ENCODE data around the gene CSDE1.
A peak's percentile ranks its signal among the peaks of the same experiment; 100 is the strongest.
"Not testable (repeated sequence)": the region's sequence is repeated elsewhere in the genome, so short reads cannot be mapped to it uniquely, and the experiment has no call there.

Gene CSDE1

DNA sequence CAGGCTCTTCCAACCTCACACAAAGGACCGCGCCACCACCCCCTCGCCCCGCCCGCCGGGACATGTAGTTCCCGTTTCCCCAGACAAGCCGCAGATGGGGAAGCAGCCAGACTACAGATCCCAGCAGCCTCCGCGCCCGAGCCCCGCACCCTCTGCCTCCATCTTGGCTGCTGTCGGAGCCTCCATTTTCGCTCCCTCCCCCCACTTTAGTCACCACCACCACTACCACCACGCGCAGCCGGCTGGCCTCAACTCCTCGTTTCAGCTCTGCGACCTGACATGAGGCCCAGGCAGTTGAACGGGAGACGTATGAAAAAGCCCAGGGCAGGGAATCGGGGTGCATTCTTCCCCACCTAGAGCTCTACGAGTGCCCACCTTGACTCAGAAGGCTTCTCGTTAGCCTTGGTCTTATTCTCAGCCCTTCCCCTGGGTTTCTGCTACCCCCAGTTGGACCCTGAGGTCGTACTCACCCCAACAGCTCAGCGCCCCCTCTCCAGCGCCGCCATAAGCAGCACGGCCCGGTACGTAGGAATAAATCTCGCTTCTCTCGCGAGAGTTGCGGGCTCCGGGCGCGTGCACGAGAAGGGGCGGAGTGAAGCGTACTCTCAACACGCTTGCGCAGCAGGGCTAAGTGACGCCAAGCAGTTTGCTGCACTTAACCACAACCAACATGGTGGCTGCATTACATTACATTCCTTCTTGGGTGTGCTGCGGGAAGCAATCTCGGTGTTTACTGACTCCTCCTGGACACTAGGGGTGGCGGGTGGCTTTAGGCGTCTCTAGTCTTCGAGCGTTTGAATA, at the start of gene CSDE1:
Gene CSDE1, minus strand, starts transcription at position 530 of the 801 bp plus-strand sequence. CDS start 18,094 bp downstream, outside the sequence.
- H3K4me1 Mint-ChIP-seq (ENCODE audit: low read depth), result peaks cover 41% of the 10 kb centered on the region
- peaks cover 5% of the 10 kb centered on the region for H3K9me3 Mint-ChIP-seq

DNA sequence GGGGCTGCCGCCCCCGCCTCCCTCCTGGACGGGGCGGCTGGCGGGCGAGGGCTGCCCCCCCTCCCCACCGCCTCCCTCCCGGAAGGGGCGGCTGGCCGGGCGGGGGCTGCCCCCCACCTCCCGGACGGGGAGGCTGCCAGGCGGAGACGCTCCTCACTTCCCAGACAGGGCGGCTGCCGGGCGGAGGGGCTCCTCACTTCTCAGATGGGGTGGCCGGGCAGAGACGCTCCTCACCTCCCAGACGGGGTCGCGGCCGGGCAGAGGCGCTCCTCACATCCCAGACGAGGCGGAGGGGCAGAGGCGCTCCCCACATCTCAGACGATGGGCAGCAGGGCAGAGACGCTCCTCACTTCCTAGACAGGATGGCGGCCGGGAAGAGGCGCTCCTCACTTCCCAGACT, 46.7 kb upstream of the CSDE1 start:
- not testable (repeated sequence) for H3K27ac Mint-ChIP-seq; H3K9me3 Mint-ChIP-seq; H3K36me3 Mint-ChIP-seq (ENCODE audit: low read depth); H3K4me3 Mint-ChIP-seq; H3K4me1 Mint-ChIP-seq (ENCODE audit: low read depth)
- peaks cover 12% of the 10 kb centered on the region for H3K27me3 Mint-ChIP-seq (ENCODE audit: low read depth)

More for the DNA sequence above, at the start of gene CSDE1:
- Mint-ChIP-seq H3K27ac (peak within 1 kb of the TSS; percentile 100), H3K4me3 (peak within 1 kb of the TSS; percentile 99), H3K27me3 (ENCODE audit: low read depth) (no peaks in the 10 kb centered on the region), H3K36me3 (ENCODE audit: low read depth) (peaks cover 22% of the 10 kb centered on the region)

DNA sequence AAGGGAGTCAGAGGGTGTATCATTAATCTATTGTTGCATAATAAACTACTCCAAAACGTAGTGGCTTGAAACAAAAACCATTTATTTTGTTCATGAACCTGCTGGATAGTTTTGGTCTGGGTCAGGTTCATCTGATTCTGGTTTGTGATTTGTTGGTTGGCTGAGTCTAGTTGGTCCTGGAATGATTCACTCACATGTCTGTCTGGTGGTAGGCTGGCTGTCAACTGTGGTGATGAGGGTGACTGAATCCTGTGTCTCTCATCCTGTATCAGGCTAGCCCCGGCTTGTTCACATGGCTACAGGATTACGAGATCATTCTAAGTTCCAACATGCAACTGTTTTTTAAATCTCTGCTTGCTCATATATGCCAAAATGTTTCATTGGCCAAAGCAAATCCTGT, 45.2 kb upstream of the CSDE1 start:
- H3K36me3 Mint-ChIP-seq (ENCODE audit: low read depth), result no peaks in the 10 kb centered on the region
- no peak overlapping the region for H3K4me3 Mint-ChIP-seq
- H3K27me3 Mint-ChIP-seq (ENCODE audit: low read depth), result peaks cover 19% of the 10 kb centered on the region
- H3K4me1 Mint-ChIP-seq (ENCODE audit: low read depth), result no peaks in the 10 kb centered on the region
- no peaks in the 10 kb centered on the region for H3K9me3 Mint-ChIP-seq
- H3K27ac Mint-ChIP-seq, result no peak overlapping the region

DNA sequence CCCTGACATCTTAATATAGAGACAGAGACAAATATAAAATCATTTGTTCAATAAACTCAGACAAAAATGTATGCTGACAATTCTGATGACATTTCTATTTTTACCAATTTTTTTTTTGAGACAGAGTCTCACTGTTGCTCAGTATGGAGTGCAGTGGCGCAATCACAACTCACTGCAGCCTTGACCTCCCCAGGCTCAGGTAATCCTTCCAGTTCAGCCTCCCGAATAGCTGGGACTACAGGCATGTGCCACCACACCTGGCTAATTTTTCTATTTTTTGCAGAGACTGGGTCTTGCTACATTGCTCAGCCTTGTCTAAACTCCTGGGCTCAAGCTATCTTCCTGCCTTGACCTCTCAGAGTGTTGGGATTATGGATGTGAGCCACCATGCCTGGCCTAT, 36.3 kb upstream of the CSDE1 start:
- no peaks in the 10 kb centered on the region for H3K4me1 Mint-ChIP-seq (ENCODE audit: low read depth)
- H3K9me3 Mint-ChIP-seq, result no peaks in the 10 kb centered on the region
- H3K27ac Mint-ChIP-seq, result no peak overlapping the region
- H3K36me3 Mint-ChIP-seq (ENCODE audit: low read depth), result no peaks in the 10 kb centered on the region
- peaks cover 20% of the 10 kb centered on the region for H3K27me3 Mint-ChIP-seq (ENCODE audit: low read depth)
- no peak overlapping the region for H3K4me3 Mint-ChIP-seq

DNA sequence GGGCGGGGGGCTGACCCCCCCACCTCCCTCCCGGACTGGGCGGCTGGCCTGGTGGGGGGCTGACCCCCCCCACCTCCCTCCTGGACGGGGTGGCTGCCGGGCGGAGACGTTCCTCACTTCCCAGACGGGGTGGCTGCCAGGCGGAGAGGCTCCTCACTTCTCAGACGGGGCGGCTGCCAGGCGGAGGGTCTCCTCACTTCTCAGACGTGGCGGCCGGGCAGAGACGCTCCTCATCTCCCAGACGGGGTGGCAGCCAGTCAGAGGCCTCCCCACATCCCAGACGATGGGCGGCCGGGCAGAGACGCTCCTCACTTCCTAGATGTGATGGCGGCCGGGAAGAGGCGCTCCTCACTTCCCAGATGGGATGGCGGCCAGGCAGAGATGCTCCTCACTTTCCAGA, 32.8 kb upstream of the CSDE1 start:
- not testable (repeated sequence) for H3K4me3 Mint-ChIP-seq; H3K27ac Mint-ChIP-seq; H3K4me1 Mint-ChIP-seq (ENCODE audit: low read depth); H3K36me3 Mint-ChIP-seq (ENCODE audit: low read depth)
- peaks cover 21% of the 10 kb centered on the region for H3K27me3 Mint-ChIP-seq (ENCODE audit: low read depth)
- H3K9me3 Mint-ChIP-seq, result peaks cover 14% of the 10 kb centered on the region

DNA sequence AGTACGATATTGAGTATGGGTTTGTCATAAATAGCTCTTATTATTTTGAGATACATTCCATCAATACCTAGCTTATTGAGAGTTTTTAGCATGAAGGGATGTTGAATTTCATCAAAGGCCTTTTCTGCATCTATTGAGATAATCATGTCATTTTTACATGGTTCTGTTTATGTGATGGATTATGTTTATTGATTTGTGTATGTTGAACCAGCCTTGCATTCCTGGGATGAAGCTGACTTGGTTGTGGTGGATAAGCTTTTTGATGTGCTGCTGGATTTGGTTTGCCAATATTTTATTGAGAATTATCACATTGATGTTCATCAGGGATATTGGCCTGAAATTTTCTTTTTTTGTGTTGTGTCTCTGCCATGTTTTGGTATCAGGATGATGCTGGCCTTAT, 28.7 kb upstream of the CSDE1 start:
- not testable (repeated sequence) for H3K4me1 Mint-ChIP-seq (ENCODE audit: low read depth); H3K36me3 Mint-ChIP-seq (ENCODE audit: low read depth); H3K4me3 Mint-ChIP-seq; H3K27ac Mint-ChIP-seq
- peaks cover 37% of the 10 kb centered on the region for H3K27me3 Mint-ChIP-seq (ENCODE audit: low read depth)
- H3K9me3 Mint-ChIP-seq, result peaks cover 14% of the 10 kb centered on the region

DNA sequence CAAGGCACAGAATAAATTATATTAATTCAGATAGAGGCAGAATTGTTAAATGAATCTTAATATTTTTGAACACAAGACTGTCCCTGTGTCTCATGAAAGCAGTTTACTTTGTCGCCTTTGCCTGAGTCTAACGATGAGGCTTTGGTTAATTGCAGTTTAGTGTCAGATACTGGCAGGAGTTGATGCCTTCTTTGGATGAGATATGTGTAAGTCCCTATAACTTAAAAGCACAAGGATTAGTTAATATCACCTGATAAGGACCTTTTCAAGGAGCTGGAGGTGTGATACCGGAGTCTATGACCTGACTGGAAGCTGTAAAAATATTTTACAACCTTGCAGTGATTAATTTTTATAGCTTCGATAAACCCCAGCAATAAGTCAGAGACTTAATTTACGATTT, 24.7 kb upstream of the CSDE1 start:
- Mint-ChIP-seq H3K4me3 (no peak overlapping the region), H3K27me3 (ENCODE audit: low read depth) (peaks cover 28% of the 10 kb centered on the region), H3K9me3 (peaks cover 14% of the 10 kb centered on the region), H3K27ac (no peak overlapping the region), H3K4me1 (ENCODE audit: low read depth) (peaks cover 21% of the 10 kb centered on the region), H3K36me3 (ENCODE audit: low read depth) (peaks cover 15% of the 10 kb centered on the region)

DNA sequence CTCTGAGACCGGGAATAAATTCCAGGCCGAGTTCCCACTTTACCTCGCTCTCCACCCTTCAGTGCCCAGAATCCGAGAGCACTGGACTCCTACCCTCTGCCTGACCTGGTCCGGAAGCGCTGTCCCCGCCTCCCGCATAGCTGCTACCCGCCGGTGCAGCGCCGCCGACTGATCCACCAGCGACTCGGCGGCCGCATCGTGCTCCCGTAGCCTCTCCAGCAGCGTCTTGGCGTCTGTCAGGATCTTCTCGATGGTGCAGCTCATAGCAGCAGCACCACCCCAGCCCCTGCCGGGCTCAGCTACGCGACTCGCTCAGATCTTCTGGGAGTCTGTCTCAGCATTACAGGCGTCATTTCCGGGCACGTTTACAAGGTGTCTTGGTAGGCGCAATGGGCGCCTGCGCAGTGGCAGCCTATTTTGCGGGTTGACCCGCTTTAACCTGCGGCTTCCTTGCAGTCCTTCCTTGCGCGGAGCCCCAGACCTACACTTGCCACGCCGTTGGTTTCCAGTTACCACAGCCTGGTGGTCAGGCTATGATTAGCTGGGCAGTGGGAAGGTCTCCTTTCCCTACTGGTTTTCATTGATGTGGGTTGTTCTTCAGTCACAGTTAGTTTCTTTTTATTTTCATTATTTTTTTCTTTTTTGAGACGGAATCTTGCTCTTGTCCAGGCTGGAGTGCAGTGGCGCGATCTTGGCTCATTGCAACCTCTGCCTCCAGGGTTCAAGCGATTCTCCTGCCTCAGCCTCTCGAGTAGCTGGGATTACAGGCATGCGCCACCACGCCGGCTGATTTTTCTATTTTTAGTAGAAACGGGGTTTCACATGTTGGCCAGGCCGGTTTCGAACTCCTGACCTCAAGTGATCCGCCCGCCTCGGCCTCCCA, 22.8 kb upstream of the CSDE1 start, which contains the start of gene SIKE1:
Gene SIKE1, minus strand, starts transcription at position 342 of the 883 bp plus-strand sequence. Its CDS starts 78 bp downstream, at position 264.
- peak within 1 kb of the TSS; percentile 100 for H3K27ac Mint-ChIP-seq
- H3K9me3 Mint-ChIP-seq, result no peaks in the 10 kb centered on the region
- H3K4me3 Mint-ChIP-seq, result peak within 1 kb of the TSS; percentile 100
- H3K27me3 Mint-ChIP-seq (ENCODE audit: low read depth), result peaks cover 16% of the 10 kb centered on the region
- peaks cover 32% of the 10 kb centered on the region for H3K36me3 Mint-ChIP-seq (ENCODE audit: low read depth)
- peaks cover 21% of the 10 kb centered on the region for H3K4me1 Mint-ChIP-seq (ENCODE audit: low read depth)

DNA sequence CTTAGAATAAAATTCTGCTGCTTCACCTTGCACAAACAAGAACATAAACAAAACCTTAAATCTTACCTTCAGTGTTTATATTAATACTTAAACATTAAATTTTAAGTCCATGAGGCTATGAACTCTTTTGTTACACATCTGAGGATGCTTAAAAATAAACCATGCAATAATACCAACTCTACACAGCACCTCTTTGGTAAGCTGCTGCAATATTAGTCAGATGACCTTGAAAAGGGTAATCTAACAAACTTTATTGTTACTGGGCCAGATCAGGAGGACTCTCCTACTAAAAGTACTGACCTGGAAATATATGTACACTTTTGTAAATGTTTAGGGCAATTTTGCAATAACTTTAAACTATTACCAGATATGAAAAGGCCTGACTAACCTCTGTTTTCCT, 21.9 kb upstream of the CSDE1 start:
- H3K27ac Mint-ChIP-seq, result peak overlapping the region; percentile 100
- H3K27me3 Mint-ChIP-seq (ENCODE audit: low read depth), result peaks cover 9% of the 10 kb centered on the region
- H3K4me3 Mint-ChIP-seq, result peak overlapping the region; percentile 100
- H3K4me1 Mint-ChIP-seq (ENCODE audit: low read depth), result peaks cover 21% of the 10 kb centered on the region
- H3K36me3 Mint-ChIP-seq (ENCODE audit: low read depth), result peaks cover 37% of the 10 kb centered on the region
- H3K9me3 Mint-ChIP-seq, result no peaks in the 10 kb centered on the region

DNA sequence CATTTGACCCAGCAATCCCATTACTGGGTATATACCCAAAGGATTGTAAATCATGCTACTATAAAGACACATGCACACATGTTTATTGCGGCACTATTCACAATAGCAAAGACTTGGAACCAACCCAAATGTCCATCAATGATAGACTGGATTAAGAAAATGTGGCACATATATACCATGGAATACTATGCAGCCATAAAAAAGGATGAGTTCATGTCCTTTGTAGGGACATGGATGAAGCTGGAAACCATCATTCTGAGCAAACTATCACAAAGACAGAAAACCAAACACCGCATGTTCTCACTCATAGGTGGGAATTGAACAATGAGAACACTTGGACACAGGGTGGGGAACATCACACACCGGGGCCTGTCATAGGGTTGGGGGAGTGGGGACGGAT, 18.9 kb upstream of the CSDE1 start:
- H3K4me1 Mint-ChIP-seq (ENCODE audit: low read depth), result peaks cover 21% of the 10 kb centered on the region
- H3K9me3 Mint-ChIP-seq; H3K4me3 Mint-ChIP-seq; H3K27ac Mint-ChIP-seq; H3K27me3 Mint-ChIP-seq (ENCODE audit: low read depth): not testable (repeated sequence)
- peaks cover 48% of the 10 kb centered on the region for H3K36me3 Mint-ChIP-seq (ENCODE audit: low read depth)

DNA sequence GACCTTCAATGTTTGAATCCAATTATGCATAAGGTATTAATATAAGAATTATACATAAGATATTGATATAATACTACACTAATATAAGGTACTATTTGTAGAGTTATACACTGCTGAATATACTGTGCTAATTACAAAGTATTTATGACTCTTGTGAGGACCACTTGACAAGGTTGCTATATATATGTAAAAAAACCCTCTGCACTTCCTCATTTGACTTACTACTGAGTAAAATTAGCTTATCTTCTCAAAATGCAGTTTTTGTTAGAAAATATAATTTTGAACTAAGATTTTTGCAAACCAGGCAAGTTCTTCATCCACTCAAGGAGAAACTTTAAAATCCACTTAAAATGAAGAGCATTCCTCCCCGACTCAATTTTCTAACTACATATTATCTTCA, 14.2 kb upstream of the CSDE1 start:
- Mint-ChIP-seq H3K4me3 (no peak overlapping the region), H3K27ac (no peak overlapping the region), H3K4me1 (ENCODE audit: low read depth) (no peaks in the 10 kb centered on the region), H3K36me3 (ENCODE audit: low read depth) (peaks cover 33% of the 10 kb centered on the region), H3K27me3 (ENCODE audit: low read depth) (no peaks in the 10 kb centered on the region), H3K9me3 (no peaks in the 10 kb centered on the region)

DNA sequence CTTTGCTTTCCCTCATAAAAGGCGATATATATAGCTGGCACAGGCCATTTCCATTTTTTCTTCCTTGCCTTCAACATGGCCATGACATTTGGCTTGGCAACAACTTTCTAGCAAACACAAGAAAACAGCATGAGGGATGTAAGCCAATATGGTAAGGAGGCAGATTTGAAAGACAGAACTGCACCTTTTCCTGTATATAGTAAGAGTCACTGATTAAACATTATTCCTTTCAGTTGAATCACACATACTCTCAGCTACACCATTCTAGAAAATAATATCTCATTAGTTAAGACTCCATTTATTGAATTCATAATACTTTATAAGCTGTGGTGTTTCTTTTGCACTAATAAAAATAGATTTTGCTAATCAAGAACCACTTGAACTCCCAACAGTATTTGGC, 13.2 kb upstream of the CSDE1 start:
- Mint-ChIP-seq H3K36me3 (ENCODE audit: low read depth) (peaks cover 23% of the 10 kb centered on the region), H3K27ac (no peak overlapping the region), H3K4me1 (ENCODE audit: low read depth) (no peaks in the 10 kb centered on the region), H3K4me3 (no peak overlapping the region), H3K27me3 (ENCODE audit: low read depth) (no peaks in the 10 kb centered on the region), H3K9me3 (no peaks in the 10 kb centered on the region)

DNA sequence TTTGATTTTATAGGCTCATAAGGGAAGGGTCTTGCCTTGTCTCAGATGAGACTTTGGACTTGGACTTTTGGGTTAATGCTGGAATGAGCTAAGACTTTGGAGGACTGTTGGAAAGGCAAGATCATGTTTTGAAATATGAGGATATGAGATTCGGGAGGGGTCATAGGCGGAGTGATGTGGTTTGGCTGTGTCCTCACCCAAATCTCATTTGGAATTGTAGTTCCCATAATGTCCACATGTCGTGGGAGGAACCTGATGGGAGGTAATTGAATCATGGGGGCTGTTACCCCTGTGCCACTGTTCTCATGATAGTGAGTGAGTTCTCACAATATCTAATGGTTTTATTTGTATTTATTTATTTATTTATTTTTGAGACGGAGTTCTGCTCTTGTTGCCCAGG, 6.9 kb upstream of the CSDE1 start:
- Mint-ChIP-seq H3K27ac (no peak overlapping the region), H3K4me3 (no peak overlapping the region), H3K9me3 (peaks cover 10% of the 10 kb centered on the region), H3K36me3 (ENCODE audit: low read depth) (peaks cover 6% of the 10 kb centered on the region), H3K4me1 (ENCODE audit: low read depth) (no peaks in the 10 kb centered on the region), H3K27me3 (ENCODE audit: low read depth) (no peaks in the 10 kb centered on the region)

DNA sequence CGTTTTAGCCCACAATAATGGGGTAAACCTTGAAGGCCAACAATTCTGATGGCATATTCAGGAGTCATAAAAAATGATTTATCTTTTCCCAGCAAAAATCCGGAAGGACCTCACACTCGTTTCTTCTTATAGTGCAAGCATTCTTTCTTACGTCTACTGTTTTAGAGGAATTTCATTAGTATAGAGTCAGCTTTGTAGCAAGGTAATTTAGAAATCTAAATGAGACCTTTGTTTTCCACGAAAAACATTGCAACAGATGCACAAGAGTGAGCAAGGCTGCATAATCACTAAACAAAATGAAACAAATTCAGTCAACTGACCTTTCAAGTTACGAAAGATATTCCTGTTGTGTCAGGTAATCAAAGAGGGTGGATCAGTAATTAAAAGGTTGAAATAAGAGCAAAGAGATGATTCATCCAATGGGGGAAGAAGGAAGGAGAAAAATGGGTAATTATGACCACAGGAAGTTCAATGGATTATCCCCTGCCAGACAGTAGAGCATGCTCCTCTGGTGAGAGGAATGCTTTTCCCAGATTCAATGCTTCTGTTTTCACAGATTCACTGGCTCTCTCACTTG, 560 bp upstream of the CSDE1 start:
- Mint-ChIP-seq H3K36me3 (ENCODE audit: low read depth) (peaks cover 26% of the 10 kb centered on the region), H3K4me3 (peak overlapping the region; percentile 99), H3K4me1 (ENCODE audit: low read depth) (peaks cover 40% of the 10 kb centered on the region), H3K27me3 (ENCODE audit: low read depth) (no peaks in the 10 kb centered on the region), H3K9me3 (peaks cover 12% of the 10 kb centered on the region), H3K27ac (peak overlapping the region; percentile 100)

Measured in T-helper 1 cell treated with Interleukin-12 subunit alpha and Interleukin-12 subunit beta and Interleukin-4 antibody, amounts not matched to agents 30 μg/mL and 1 μg/mL, for 36 hours (primary cell).